ENCODE results near the gene PTPN5.
A peak's percentile ranks its signal among the peaks of the same experiment; 100 is the strongest.

PTPN5 gene

DNA sequence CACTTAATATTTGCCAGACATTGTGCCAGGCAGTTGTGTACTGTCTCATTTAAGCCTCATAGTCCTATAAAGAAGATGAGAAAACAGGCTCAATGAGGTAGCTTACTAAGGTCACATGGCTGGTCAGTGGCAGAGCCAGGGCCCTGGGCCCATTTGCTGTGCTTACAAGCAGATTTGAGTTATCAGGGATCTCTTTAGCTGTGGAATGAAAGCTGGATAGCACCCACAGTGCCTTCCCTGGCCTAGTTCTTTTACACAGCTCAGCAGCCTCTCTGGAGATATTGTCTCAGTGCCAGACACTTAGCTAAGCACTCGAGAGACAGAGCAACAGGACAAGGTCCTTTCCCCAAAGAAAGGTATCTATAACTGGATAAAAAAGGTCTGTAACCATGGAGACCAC is 86.9 kb downstream of the PTPN5 start:
- Mint-ChIP-seq H3K4me1 (ENCODE audit: low read depth) (peaks cover 82% of the 10 kb centered on the region), H3K36me3 (ENCODE audit: low read depth) (peaks cover 45% of the 10 kb centered on the region), H3K27me3 (peaks cover 61% of the 10 kb centered on the region), H3K9me3 (no peaks in the 10 kb centered on the region), H3K27ac (no peak overlapping the region), H3K4me3 (no peak overlapping the region)
- intact Hi-C loops (cut with micrococcal nuclease), result no loop called here

DNA sequence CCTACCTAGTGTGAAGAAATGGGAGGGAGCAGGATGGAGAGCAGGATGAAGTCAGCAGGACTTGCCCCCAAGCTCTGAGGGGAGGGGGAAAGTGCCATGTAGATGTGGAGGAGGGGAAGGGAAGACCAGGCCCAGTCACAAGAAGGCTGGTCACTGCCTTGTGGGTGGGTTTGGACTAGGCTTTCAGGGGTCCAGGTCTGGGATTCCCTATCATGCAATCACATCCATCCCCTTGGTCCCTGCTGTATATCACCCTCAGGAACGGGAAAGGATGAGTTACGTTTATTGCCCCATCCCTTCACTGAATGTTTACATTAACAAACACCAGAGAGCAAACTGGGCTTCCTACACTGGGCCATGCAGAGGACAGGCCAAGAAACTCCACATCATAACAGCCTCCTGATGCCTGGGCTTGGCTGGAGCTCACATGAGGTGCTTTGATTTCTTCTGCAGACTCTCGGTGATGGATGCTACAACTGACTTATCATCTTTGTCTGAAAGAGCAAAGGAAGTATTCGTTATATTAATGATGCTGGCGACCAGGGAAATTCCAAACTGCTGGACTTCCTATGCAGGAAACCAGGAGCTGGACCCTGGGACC is 87.5 kb downstream of the PTPN5 start:
- Mint-ChIP-seq H3K27me3 (peaks cover 57% of the 10 kb centered on the region), H3K4me1 (ENCODE audit: low read depth) (peaks cover 87% of the 10 kb centered on the region), H3K36me3 (ENCODE audit: low read depth) (peaks cover 50% of the 10 kb centered on the region), H3K9me3 (no peaks in the 10 kb centered on the region), H3K4me3 (no peak overlapping the region), H3K27ac (no peak overlapping the region)
- intact Hi-C loops (cut with micrococcal nuclease), result no loop called here

- Mint-ChIP-seq H3K27ac (no peak overlapping the region), H3K27me3 (peaks cover 53% of the 10 kb centered on the region), H3K36me3 (ENCODE audit: low read depth) (peaks cover 52% of the 10 kb centered on the region), H3K4me1 (ENCODE audit: low read depth) (peaks cover 91% of the 10 kb centered on the region), H3K4me3 (no peak overlapping the region), H3K9me3 (no peaks in the 10 kb centered on the region)
- intact Hi-C loops (cut with micrococcal nuclease), result no loop called here
These were observed 88.4 kb downstream of the PTPN5 start for GRCh38 chr11:18703001-18703763.

DNA sequence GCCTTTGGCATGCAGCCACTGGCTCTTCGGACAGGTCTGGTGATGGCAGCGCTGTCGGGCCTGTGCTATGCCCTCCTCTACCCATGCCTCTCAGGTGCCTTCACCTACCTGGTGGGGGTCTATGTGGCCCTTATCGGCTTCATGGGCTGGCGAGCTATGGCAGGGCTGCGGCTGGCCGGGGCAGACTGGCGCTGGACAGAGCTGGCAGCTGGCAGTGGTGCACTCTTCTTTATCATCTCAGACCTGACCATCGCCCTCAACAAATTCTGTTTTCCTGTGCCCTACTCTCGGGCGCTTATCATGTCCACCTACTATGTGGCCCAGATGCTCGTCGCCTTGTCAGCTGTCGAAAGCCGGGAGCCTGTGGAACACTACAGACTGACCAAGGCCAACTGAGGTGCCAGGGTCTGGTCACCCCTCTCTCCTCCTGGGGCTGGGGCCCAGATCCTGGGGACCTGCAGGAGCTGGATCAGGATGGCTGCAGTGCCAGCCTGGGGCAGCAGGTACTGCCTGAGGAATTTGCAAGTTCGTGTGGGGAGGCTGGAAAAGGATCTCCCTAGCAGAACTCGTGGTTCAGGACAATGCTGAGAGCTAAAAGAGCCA is 89.9 kb downstream of the PTPN5 start:
- intact Hi-C loops (cut with micrococcal nuclease), result no loop called here
- Mint-ChIP-seq H3K4me1 (ENCODE audit: low read depth) (peaks cover 90% of the 10 kb centered on the region), H3K9me3 (no peaks in the 10 kb centered on the region), H3K4me3 (no peak overlapping the region), H3K27ac (peak overlapping the region; percentile 90), H3K27me3 (peaks cover 45% of the 10 kb centered on the region), H3K36me3 (ENCODE audit: low read depth) (peaks cover 52% of the 10 kb centered on the region)

DNA sequence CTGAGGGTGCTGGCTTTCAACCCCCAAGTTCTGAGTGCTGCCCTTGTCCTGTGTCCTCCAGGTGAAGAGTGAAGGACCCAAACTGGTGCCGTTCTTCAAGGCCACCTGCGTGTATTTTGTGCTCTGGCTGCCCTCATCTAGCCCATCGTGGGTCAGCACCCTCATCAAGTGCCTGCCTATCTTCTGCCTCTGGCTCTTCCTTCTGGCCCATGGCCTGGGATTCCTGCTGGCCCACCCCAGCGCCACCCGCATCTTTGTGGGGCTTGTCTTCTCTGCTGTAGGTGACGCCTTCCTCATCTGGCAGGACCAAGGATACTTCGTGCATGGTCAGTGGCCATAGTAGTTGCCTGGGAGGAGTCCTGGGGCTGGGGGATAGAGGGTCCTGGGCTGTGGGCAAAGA is 90.7 kb downstream of the PTPN5 start:
- H3K36me3 Mint-ChIP-seq (ENCODE audit: low read depth), result peaks cover 52% of the 10 kb centered on the region
- peak overlapping the region; percentile 90 for H3K27ac Mint-ChIP-seq
- peaks cover 87% of the 10 kb centered on the region for H3K4me1 Mint-ChIP-seq (ENCODE audit: low read depth)
- peak overlapping the region; percentile 86 for H3K4me3 Mint-ChIP-seq
- H3K9me3 Mint-ChIP-seq, result no peaks in the 10 kb centered on the region
- intact Hi-C loops (cut with micrococcal nuclease), result loop anchor here (1.0 kb wide), 1 partner anchor 113 kb away; the partner anchor contains the start of gene UEVLD
- peaks cover 38% of the 10 kb centered on the region for H3K27me3 Mint-ChIP-seq

DNA sequence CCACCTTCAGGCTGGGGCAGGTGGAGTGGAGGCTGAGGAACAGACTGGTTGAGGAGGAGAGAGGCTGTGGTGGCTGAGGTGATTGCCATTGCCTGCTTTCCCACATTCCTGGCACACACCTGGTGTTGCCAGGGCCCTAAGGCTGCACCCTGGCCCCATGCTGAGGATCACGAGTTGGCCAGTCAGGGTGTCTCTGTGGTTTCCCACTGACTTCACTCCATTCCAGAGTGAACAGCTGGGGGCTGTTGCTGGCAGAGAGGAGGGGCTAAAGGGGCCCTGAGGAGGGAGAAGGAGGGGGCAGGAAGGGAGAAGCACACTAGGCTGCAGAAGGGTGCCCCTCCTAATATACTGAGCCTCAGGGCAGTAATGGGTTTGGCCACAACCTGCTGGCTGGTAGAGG is 91.2 kb downstream of the PTPN5 start:
- H3K4me1 Mint-ChIP-seq (ENCODE audit: low read depth), result peaks cover 82% of the 10 kb centered on the region
- intact Hi-C loops (cut with micrococcal nuclease), result loop anchor here (1.0 kb wide), 1 partner anchor 112 kb away; the partner anchor contains the start of gene UEVLD
- peaks cover 34% of the 10 kb centered on the region for H3K27me3 Mint-ChIP-seq
- H3K4me3 Mint-ChIP-seq, result peak overlapping the region; percentile 86
- H3K9me3 Mint-ChIP-seq, result no peaks in the 10 kb centered on the region
- H3K27ac Mint-ChIP-seq, result peak overlapping the region; percentile 90
- H3K36me3 Mint-ChIP-seq (ENCODE audit: low read depth), result peaks cover 52% of the 10 kb centered on the region

DNA sequence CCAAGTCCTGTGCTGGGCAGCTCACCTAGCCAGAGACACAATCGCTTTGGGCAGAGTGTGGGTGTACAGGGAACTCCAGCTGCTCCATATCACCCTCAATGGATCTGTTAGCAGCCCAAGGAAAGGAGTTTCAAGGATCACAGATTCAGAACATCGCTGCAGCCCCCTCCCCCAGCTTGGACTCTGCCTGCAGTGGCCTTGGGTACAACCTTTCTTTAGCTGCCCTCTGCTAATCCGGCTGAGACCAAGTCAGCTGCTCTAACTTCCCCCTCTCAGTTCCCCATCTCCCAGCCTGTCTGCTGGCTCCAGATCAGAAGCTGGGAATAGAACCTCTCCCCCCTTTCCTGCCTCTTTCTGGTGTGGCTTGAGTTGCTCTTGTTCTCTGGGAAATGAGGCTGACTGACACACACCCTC is 91.7 kb downstream of the PTPN5 start:
- peaks cover 77% of the 10 kb centered on the region for H3K4me1 Mint-ChIP-seq (ENCODE audit: low read depth)
- H3K27me3 Mint-ChIP-seq, result peaks cover 28% of the 10 kb centered on the region
- peak overlapping the region; percentile 86 for H3K4me3 Mint-ChIP-seq
- peak overlapping the region; percentile 90 for H3K27ac Mint-ChIP-seq
- H3K9me3 Mint-ChIP-seq, result no peaks in the 10 kb centered on the region
- intact Hi-C loops (cut with micrococcal nuclease), result loop anchor here (1.0 kb wide), 1 partner anchor 112 kb away; the partner anchor contains the start of gene UEVLD
- peaks cover 52% of the 10 kb centered on the region for H3K36me3 Mint-ChIP-seq (ENCODE audit: low read depth)

GRCh38 chr11:18699269-18699596 is 92.4 kb downstream of the PTPN5 start:
- intact Hi-C loops (cut with micrococcal nuclease), result no loop called here

DNA sequence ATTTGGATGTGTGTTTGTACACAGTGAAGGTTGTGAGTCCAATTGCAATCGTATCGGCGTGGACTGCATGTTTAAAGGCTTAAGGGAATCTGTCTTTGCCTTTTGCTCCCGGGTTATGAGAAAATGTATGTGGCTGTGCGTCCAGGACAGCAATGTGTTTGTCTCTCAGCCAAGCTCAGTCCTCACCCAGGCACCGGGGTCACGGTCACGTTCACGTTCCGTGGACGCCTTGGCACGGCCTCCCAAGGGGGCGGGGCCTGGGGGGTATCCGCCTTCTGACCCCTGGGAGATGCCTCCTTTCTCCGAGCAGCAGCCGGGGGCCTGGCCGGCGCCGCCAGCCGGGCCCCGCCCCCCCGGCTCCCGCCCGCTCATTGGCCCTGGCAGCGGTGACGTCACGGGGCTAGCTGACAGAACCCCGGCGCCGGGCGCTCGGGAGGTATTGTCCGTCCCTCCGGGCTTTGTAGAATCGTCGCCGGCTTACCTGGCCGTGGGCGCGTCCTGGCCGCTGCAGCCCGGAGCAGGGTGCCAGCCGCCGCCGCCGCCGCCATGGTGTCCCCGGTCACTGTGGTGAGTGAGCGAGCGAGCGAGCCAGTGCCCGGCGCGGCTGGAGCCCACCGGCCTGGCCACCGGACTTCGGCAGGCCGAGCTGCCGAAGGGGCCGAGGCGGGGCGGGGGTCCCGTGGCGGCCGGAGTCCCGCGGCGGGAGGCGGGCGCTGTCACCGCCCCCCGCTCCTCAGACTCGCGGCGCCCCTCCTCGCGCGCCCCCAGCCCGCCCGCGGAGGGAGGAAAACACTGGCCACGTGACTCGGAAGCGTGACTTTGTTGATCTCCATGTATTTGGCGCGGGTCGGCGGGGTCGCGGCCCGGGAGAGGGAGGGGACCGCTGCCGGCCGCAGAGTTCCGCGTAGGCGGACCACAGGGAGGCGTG is 93.0 kb downstream of the PTPN5 start, which contains the start of gene TMEM86A:
Gene TMEM86A, plus strand, starts transcription at position 439 of the 928 bp plus-strand sequence. Its CDS starts 108 bp downstream, at position 547.
- H3K4me1 Mint-ChIP-seq (ENCODE audit: low read depth), result peaks cover 69% of the 10 kb centered on the region
- H3K4me3 Mint-ChIP-seq, result peak within 1 kb of the TSS; percentile 86
- peaks cover 17% of the 10 kb centered on the region for H3K27me3 Mint-ChIP-seq
- intact Hi-C loops (cut with micrococcal nuclease), result loop anchor here (1.0 kb wide), 1 partner anchor 64 kb away; the partner anchor contains the start of gene SPTY2D1
- H3K36me3 Mint-ChIP-seq (ENCODE audit: low read depth), result peaks cover 42% of the 10 kb centered on the region
- H3K27ac Mint-ChIP-seq, result peak within 1 kb of the TSS; percentile 90
- no peaks in the 10 kb centered on the region for H3K9me3 Mint-ChIP-seq

More at GRCh38 chr11:18699269-18699596, 92.4 kb downstream of the PTPN5 start:
- Mint-ChIP-seq H3K4me1 (ENCODE audit: low read depth) (peaks cover 73% of the 10 kb centered on the region), H3K36me3 (ENCODE audit: low read depth) (peaks cover 48% of the 10 kb centered on the region), H3K27me3 (peaks cover 22% of the 10 kb centered on the region), H3K4me3 (peak overlapping the region; percentile 86), H3K9me3 (no peaks in the 10 kb centered on the region), H3K27ac (peak overlapping the region; percentile 90)

DNA sequence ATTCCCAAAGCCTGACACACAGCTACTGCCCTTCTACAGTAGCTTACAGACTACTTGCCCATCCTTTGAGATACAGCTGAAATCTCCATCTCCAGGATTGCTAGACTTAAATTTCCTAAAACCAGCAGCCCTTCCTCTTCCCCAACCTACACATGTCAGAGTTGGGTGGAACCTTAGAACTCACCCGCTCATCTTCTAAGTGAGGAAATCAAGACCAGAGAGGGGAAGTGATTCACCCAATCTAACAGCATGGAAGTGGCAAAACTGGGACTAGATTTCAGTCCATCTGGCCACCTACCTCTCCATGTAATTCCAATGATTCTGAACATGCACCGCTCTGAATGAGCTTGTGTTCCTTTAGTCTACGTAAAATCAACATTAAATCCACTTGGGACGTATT is 94.0 kb downstream of the PTPN5 start:
- Mint-ChIP-seq H3K27ac (peak overlapping the region; percentile 90), H3K36me3 (ENCODE audit: low read depth) (peaks cover 32% of the 10 kb centered on the region), H3K9me3 (no peaks in the 10 kb centered on the region), H3K27me3 (peaks cover 8% of the 10 kb centered on the region), H3K4me1 (ENCODE audit: low read depth) (peaks cover 59% of the 10 kb centered on the region), H3K4me3 (no peak overlapping the region)
- intact Hi-C loops (cut with micrococcal nuclease), result no loop called here

GRCh38 chr11:18696638-18697225 is 94.9 kb downstream of the PTPN5 start:
- peaks cover 53% of the 10 kb centered on the region for H3K4me1 Mint-ChIP-seq (ENCODE audit: low read depth)
- H3K36me3 Mint-ChIP-seq (ENCODE audit: low read depth), result peaks cover 23% of the 10 kb centered on the region
- peaks cover 6% of the 10 kb centered on the region for H3K27me3 Mint-ChIP-seq
- H3K9me3 Mint-ChIP-seq, result no peaks in the 10 kb centered on the region
- H3K4me3 Mint-ChIP-seq, result no peak overlapping the region
- H3K27ac Mint-ChIP-seq, result peak overlapping the region; percentile 90
- intact Hi-C loops (cut with micrococcal nuclease), result no loop called here

DNA sequence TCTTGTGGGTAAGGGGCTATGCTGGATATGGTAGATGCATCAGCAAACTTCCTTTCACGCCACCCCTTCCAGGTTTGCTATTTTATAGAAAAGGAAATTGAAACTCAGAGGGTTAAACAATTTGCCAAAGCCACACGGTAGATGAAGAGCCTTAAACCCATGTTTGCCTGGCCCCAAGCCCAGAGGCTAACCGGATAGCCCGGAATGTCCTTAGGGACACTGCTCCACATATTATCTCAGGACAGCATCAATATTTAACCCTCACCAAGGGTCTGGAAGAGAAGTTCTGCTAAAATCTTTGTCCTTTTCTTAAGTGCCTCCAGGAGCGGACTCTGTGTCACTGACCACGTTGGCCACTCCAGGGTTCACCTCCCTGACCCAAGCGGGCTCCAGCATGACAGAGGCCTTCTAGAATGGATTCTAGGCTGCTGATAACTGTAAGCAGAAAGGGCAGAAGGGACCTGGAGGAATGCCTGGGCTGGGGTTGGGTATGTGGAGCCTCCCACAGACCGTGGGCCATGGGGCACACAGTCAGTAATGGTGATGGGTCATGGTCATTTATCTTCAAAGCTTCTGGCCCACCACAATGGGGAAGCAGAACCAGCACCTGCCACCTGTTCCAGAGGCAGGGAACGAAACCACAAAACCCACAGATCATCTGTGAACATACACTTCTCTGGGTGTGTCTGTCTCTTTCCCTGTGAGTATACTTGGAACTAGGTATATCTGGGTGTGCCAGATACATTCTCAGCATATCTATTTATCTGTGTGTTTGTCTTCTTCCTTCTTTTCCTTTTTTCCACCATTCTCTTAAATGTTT is 98.4 kb downstream of the PTPN5 start:
- Mint-ChIP-seq H3K4me1 (ENCODE audit: low read depth) (peaks cover 23% of the 10 kb centered on the region), H3K4me3 (no peak overlapping the region), H3K27me3 (peaks cover 4% of the 10 kb centered on the region), H3K27ac (no peak overlapping the region), H3K9me3 (no peaks in the 10 kb centered on the region), H3K36me3 (ENCODE audit: low read depth) (no peaks in the 10 kb centered on the region)
- intact Hi-C loops (cut with micrococcal nuclease), result no loop called here
